Measurements from ENCODE around the gene MPRIP.

DNA sequence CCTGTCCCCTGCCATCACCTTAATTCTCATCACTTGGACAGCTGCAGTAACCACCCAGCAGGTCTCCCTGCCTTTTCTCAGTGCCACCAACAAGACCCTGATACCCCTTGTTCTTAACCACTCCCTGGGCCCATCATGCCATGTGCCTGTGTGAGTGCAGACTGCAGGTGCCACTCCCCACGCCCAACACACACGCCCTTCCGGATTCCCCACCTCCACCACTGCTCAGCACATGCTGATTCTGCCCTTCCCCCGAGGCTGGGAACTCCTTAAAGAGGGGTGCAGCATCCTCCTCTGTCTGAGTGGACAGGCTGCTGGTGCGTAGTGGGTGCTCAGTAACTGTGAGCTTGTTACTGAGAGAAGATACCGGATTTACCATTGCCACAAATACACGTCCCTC lies 111.5 kb downstream of the MPRIP start:
- TF ChIP-seq, protein P1, sequence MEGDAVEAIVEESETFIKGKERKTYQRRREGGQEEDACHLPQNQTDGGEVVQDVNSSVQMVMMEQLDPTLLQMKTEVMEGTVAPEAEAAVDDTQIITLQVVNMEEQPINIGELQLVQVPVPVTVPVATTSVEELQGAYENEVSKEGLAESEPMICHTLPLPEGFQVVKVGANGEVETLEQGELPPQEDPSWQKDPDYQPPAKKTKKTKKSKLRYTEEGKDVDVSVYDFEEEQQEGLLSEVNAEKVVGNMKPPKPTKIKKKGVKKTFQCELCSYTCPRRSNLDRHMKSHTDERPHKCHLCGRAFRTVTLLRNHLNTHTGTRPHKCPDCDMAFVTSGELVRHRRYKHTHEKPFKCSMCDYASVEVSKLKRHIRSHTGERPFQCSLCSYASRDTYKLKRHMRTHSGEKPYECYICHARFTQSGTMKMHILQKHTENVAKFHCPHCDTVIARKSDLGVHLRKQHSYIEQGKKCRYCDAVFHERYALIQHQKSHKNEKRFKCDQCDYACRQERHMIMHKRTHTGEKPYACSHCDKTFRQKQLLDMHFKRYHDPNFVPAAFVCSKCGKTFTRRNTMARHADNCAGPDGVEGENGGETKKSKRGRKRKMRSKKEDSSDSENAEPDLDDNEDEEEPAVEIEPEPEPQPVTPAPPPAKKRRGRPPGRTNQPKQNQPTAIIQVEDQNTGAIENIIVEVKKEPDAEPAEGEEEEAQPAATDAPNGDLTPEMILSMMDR (IDR thresholded peaks at IDR 0.05) = no peak
- no peak for TF ChIP-seq POLR2AphosphoS5 (IDR thresholded peaks at IDR 0.05)
